GM18873 (cell line): Measurements from ENCODE around the gene CMIP.
"Not testable (repeated sequence)": the region's sequence is repeated elsewhere in the genome, so short reads cannot be mapped to it uniquely, and the experiment has no call there.

Experiments used
- ATAC-seq: cut with Tn5 transposase; IDR thresholded peaks from one replicate; pipeline ENCODE4 v1.9.1; 2021; ENCODE audit warnings: mild to moderate bottlenecking, moderate library complexity, moderate number of reproducible peaks; ENCODE audit not compliant: unreplicated experiment, low FRiP score

CMIP gene

GRCh38 chr16:81513204-81514040 is 68.8 kb downstream of the CMIP start:
- no peak for ATAC-seq

- no peak for ATAC-seq
Measured at GRCh38 chr16:81514041-81514559, 69.5 kb downstream of the CMIP start.

GRCh38 chr16:81514568-81515258 is 70.1 kb downstream of the CMIP start:
- ATAC-seq: no peak

GRCh38 chr16:81515281-81515680 is 70.7 kb downstream of the CMIP start:
- no peak for ATAC-seq

- ATAC-seq: no peak
Measured at GRCh38 chr16:81515721-81516120, 71.1 kb downstream of the CMIP start.

GRCh38 chr16:81516478-81517149 is 72.0 kb downstream of the CMIP start:
- no peak for ATAC-seq

- ATAC-seq: no peak
Measured at GRCh38 chr16:81517150-81517499, 72.5 kb downstream of the CMIP start.

- ATAC-seq: no peak
Measured at GRCh38 chr16:81517629-81518438, 73.2 kb downstream of the CMIP start.

GRCh38 chr16:81518439-81518757 is 73.8 kb downstream of the CMIP start:
- ATAC-seq: no peak

- ATAC-seq: no peak
Measured at GRCh38 chr16:81519301-81520150, 74.9 kb downstream of the CMIP start.

- no peak for ATAC-seq
Measured at GRCh38 chr16:81520151-81520470, 75.5 kb downstream of the CMIP start.

- no peak for ATAC-seq
Measured at GRCh38 chr16:81520560-81521135, 76.0 kb downstream of the CMIP start.

- no peak for ATAC-seq
Measured at GRCh38 chr16:81521141-81521626, 76.6 kb downstream of the CMIP start.

GRCh38 chr16:81522108-81522701 is 77.6 kb downstream of the CMIP start:
- no peak for ATAC-seq

- ATAC-seq: not testable (repeated sequence)
Measured at GRCh38 chr16:81522851-81523250, 78.2 kb downstream of the CMIP start.

- no peak for ATAC-seq
Measured at GRCh38 chr16:81523387-81524115, 78.9 kb downstream of the CMIP start.

- no peak for ATAC-seq
Measured at GRCh38 chr16:81524382-81524781, 79.8 kb downstream of the CMIP start.

- not testable (repeated sequence) for ATAC-seq
Measured at GRCh38 chr16:81524885-81525284, 80.3 kb downstream of the CMIP start.
